GM19035 (cell line): ENCODE data around the gene FTO.

ENCODE experiments used
- ATAC-seq: cut with Tn5 transposase; IDR thresholded peaks from one replicate; pipeline ENCODE4 v1.9.1; 2021; ENCODE audit not compliant: unreplicated experiment

Gene FTO

GRCh38 chr16:53925107-53925410 is 221.1 kb downstream of the FTO start:
- no peak for ATAC-seq

GRCh38 chr16:53925526-53925925 is 221.6 kb downstream of the FTO start:
- ATAC-seq, result no peak

- ATAC-seq, result no peak
Measured at GRCh38 chr16:53926209-53926608, 222.3 kb downstream of the FTO start.

GRCh38 chr16:53932975-53933374 is 229.0 kb downstream of the FTO start:
- no peak for ATAC-seq

- no peak for ATAC-seq
Measured at GRCh38 chr16:53933407-53933806, 229.5 kb downstream of the FTO start.

GRCh38 chr16:53936052-53936451 is 232.1 kb downstream of the FTO start:
- ATAC-seq, result no peak

GRCh38 chr16:53936529-53936928 is 232.6 kb downstream of the FTO start:
- ATAC-seq, result no peak

GRCh38 chr16:53937161-53937880 is 233.4 kb downstream of the FTO start:
- no peak for ATAC-seq

- no peak for ATAC-seq
Measured at GRCh38 chr16:53944025-53944424, 240.1 kb downstream of the FTO start.

GRCh38 chr16:53945996-53946395 is 242.0 kb downstream of the FTO start:
- ATAC-seq, result no peak

GRCh38 chr16:53946746-53947386 is 242.9 kb downstream of the FTO start:
- ATAC-seq, result no peak

GRCh38 chr16:53947642-53948041 is 243.7 kb downstream of the FTO start:
- no peak for ATAC-seq

GRCh38 chr16:53948326-53948725 is 244.4 kb downstream of the FTO start:
- no peak for ATAC-seq

GRCh38 chr16:53948734-53949430 is 244.9 kb downstream of the FTO start:
- no peak for ATAC-seq

- peak; percentile 63 for ATAC-seq
Measured at GRCh38 chr16:53949715-53950410, 245.9 kb downstream of the FTO start.

- ATAC-seq, result no peak
Measured at GRCh38 chr16:53950677-53951076, 246.7 kb downstream of the FTO start.

GRCh38 chr16:53952215-53953208 is 248.6 kb downstream of the FTO start:
- ATAC-seq, result no peak

- ATAC-seq, result no peak
Measured at GRCh38 chr16:53953336-53953735, 249.4 kb downstream of the FTO start.

GRCh38 chr16:53955221-53955875 is 251.4 kb downstream of the FTO start:
- no peak for ATAC-seq

GRCh38 chr16:53958341-53958880 is 254.5 kb downstream of the FTO start:
- no peak for ATAC-seq
